ENCODE data around the gene VWA8.
"Not testable (repeated sequence)": the region's sequence is repeated elsewhere in the genome, so short reads cannot be mapped to it uniquely, and the experiment has no call there.

The VWA8 gene

DNA sequence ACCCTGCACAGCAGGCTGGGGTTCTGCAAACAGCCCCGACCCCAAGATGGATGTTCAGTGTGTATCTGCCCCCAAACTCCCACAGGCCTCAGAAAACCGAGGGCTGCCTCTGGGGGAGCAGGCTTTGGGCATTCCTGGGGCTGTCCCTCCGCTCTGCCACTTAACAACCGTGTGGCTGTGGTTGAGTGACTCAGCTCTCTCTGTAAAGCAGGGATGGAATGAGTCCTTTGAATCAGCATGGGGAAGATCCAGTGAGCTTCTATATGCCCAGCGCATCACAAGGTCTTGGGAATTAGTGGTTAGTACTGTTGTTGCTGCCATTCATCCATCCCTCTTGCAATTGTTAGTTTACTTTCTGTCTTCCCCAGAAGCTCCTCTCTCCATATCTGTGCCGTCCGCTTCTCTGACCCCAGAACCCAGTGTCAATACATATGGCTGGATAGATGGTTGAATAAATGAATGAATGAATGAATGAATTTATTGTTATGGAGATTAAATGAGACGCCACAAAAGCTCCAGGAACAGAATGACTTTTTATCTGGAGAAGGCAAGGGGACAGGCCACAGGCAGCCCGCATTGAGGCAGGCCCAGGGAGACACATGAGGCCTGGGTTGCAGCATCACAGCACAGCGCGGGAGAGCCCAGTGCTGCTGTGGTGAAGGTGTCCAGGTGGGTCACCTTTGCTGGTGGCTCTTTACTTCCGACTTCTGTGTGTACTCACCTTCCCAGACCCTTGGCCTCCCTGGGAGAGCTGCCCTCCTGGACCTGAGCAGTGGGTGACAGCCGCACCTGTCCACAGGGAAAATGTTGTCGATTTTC lies 414.3 kb downstream of the VWA8 start:
- no peak for DNase-seq

DNA sequence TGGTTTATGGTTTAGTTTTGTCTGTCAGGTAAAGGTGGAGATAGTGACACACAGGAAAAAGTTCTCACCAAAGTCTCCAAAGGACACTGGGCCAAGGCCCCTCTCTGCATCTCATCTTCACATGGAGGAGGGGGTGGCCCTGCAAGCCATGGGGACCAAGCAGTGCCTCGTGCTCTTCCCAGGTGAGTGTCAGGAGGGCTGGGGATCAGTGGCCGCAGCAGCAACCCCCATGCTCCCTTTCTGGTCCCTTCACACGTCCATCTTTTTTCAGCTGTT lies 415.5 kb downstream of the VWA8 start:
- DNase-seq = no peak

DNA sequence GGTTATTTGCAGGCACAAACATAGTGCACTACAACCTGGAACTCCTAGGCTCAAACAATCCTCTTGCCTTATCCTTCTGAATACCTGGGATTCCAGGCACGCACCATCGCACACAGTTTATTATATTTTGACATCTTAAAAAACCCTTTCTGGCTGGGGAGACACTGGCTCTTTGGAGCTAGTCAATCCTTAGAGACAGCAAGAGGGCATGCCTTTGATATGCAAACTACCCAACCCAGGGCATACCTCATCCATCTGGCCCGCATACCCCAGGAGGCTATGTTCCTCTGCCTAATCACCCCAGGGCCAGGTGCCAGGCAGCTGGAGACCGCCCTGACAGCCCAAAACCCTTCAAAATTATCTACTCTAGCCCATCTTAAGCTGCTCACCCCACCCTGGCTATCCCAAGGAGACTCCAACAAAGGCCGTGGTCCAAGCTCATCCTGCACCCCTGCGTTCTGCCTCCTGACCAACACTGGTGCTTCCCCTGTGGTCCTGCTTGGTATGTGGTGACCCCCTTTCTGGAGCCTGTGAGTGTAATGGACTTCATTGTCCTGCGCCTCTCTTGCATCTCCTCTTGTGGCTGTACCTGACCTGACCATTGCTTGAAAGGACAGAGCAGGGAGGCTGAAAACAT lies 417.1 kb downstream of the VWA8 start:
- DNase-seq = no peak

DNA sequence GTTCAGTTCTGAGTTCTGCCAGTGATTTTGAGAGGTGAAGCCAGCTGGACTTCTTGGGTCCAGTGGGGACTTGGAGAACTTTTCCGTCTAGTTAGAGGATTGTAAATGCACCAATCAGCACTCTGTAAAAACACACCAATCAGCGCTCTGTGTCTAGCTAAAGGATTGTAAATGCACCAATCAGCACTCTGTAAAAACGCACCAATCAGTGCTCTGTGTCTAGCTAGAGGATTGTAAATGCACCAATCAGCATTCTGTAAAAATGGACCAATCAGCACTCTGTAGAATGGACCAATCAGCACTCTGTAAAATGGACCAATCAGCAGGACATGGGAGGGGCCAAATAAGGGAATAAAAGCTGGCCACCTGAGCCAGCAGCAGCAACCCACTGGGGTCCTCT lies 418.1 kb downstream of the VWA8 start:
- not testable (repeated sequence) for DNase-seq

DNA sequence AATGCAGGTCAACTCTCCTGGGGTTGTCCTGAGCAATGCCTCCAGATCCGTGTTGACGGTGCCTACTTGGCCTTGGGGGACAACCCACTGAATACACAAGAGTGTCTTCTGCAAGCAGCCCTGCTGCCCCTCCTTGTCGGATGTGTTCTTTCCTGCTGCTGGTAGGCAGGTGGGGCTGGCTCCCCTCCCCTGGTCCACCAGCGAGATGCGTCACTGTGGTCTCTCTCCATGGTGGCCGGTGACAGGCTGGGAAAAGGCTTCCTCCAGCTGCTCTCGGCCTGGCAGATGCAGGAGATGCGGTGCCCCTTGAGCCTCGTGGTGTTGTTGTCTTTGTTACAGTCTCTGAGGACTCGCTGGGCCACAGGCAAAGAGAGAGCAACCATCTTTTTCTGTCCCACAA lies 418.6 kb downstream of the VWA8 start:
- DNase-seq = no peak

DNA sequence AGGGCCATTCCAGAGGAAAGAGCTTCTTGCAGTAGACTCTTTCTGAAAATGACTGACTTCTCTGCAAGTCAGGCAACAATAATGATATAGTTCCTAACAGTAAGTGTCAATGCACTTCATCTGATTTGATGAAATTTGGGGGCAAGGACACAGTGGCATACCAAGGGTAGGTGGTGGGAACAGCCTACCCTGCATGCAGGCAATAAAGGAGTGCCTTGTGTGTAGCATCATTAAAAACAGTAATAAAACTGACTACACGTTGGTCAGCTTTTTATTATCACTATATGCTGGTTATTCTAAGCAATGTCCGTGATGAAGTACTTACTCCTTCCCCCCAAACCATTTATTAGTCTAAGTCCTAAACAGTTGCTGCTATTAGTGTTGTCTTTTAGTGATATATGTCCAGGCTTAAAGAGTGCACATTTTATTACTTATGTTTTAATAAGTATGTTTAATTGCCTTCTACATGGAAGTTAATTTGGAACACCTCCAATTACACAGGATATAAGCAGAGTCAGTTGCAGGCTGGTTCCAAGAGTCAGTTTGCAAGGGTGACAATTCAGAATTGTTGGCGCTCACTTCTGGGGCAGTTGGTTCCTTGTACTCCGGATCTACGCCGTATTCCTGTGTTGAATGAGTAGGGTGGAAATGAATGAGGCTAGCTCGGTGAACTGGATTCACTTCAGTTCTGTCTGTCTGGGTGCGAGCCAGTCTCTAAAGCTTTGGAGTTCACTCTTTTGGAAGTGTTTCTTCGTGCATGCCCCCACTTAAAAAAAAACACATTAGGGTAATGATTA lies 419.6 kb downstream of the VWA8 start:
- DNase-seq = no peak

DNA sequence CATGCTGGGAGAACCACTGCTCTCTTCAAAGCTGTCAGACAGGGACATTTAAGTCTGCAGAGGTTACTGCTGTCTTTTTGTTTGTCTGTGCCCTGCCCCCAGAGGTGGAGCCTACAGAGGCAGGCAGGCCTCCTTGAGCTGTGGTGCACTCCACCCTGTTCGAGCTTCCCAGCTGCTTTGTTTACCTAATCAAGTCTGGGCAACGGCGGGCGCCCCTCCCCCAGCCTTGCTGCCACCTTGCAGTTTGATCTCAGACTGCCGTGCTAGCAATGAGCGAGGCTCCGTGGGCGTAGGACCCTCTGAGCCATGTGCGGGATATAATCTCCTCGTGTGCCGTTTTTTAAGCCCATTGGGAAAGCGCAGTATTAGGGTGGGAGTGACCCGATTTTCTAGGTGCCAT lies 420.7 kb downstream of the VWA8 start:
- not testable (repeated sequence) for DNase-seq

DNA sequence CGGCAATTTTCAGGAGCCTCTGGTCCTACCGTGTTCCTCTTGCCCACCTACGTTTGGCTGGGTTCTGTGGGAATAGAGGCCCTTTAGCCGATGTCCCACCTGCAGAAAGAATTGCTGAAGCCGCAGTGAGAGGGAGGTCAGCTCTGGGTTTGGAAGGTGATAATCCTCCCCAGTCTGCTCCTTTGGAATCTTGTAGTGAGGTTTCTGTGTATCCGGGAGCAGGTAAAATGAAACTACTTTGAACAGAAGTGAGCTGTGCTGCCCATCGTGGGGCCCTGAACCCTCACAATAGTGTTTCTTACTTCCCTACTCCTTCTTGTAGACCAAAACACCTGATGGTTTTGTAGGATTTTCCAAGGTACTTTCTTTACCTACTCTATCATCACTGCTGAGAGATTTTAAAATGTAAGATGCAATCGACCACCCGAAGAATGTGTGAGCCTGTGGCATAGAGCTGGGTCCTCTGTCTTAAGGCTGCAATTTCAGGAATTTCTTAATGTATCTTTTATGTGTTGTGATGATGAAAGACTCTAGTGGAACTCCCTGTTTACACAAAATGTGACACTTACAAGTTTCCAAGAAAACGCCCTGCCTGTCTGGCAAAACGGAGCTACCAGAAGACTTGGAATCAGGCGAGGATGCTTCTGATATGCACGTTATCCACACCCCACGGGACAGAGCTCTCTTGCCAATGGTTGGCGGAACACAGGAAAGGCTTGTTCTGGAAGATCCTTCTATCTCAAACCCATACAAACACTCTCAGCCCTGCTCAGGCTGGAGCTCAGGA lies 427.4 kb downstream of the VWA8 start:
- no peak for DNase-seq

DNA sequence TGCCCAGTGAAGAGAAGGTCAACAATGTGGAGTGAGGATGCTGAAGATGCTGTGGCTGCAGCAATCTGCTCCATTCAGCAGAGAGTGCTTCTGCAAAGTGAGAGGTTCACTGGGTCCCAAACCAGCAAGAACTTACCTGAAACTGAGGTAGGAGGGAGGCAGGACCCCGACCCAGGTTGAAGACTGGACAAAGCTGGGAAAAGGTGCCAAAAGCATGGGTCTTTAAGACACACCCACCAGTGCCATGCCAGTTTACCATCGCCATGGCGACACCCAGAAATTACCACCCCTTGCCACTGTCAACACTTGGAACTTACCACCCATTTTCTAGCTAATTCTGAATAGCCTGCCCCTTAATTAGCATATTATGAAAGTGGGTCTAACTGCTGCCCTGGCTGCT lies 432.9 kb downstream of the VWA8 start:
- DNase-seq = no peak

DNA sequence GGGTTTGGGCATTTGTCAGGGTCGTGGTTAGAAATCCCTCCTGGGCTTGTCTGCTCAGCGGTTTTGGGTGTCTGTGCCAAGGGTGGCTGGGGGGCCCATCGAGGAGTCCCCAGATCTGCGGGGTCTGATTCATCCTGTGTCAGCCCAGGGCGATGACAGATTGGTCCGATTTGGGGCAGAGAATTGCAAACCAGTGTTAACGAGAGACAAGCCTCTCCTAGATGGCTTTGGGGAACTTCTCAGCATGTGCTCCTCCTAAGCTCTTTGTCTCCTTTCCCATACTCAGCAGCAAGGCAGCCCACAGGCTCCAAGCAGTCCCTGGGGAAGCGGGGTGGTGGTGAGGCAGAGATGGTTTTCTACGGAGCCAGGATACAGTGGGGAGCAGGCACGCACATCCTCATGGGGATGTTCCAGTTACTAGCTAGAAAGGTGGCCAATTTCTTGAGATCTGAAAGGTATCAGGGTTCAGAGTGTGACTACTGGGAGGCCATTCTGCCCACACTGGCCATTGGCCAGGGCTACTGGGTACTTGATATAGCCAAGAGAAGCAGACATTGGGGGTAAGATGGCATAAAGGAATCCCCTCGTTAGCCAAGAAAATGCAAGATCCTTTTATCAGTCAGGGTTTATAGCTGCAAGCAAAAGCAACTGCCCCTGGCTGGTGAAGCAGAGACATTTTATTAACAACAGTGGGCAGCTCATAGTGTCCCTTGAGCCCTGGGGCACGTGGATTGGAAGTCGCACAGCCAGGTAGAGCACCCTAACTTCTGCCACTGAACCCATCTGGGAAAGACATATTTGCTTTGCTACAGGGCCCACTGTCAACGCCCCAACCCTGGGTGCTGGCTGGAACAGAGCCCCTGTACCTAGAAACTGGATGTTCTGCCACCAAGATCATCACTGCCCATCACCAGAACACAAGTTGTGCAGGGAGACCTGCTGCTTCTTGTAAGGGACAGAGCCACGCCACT lies 440.0 kb downstream of the VWA8 start:
- DNase-seq = no peak

DNA sequence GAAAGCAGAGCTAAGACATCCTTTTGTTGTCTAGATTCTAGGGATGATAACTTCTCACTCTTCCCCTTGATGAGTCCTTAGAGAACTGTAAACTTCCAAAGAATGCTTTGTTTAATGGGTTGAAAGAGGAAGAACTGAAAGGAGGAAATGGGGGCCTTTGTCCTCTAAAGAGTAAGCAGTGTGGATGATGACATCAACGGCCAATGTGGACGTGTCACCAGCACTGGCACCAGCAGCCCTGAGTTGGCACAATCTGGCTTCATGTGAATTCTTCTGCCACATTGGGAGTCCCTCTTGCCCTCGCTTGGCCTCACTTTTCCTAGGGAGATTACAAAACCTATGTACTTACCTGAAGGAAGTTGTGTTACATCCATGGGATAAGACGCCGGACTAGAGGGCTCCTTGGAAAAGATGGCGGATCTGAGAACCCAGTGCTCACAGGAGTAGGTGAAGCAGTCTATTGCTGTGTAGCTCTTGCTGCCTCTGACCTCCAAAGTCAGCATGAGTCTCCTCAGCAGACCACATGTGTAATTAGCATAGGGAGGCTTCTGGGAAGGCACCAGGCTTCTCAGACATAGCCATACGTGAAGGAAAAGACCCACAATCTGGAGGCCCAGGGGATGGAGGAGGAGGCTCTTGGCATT lies 440.8 kb downstream of the VWA8 start:
- no peak for DNase-seq

All from SHP77 treated with DMSO at 0.1 percent for 48 hours (cell line).